Measurements from ENCODE around the gene TLCD2.
"Not testable (repeated sequence)": the region's sequence is repeated elsewhere in the genome, so short reads cannot be mapped to it uniquely, and the experiment has no call there.

Gene TLCD2

GRCh38 chr17:1684378-1685189, 25.6 kb downstream of the TLCD2 start, which contains the start of gene PRPF8:
TSS of gene PRPF8 (minus strand) at chr17:1684867. CDS start at chr17:1684571, 296 bp downstream.
- DNase-seq (ENCODE audit: low read depth in 1 of 2, low spot score in 1 of 2): peak; percentile 96
- in situ Hi-C loops (cut with HindIII; ENCODE audit: low pct_unique_long_range_greater_than_20kb, low sequenced_read_pairs): no loop called here
- TF ChIP-seq JUND (IDR thresholded peaks at IDR 0.05; ENCODE audit: low read depth): no peak

- in situ Hi-C loops (cut with HindIII; ENCODE audit: low pct_unique_long_range_greater_than_20kb, low sequenced_read_pairs): no loop called here
- DNase-seq (ENCODE audit: low read depth in 1 of 2, low spot score in 1 of 2): no peak
- no peak for TF ChIP-seq JUND (IDR thresholded peaks at IDR 0.05; ENCODE audit: low read depth)
These were observed 26.7 kb downstream of the TLCD2 start for GRCh38 chr17:1683459-1683858.

GRCh38 chr17:1676401-1676800, 33.8 kb downstream of the TLCD2 start:
- in situ Hi-C loops (cut with HindIII; ENCODE audit: low pct_unique_long_range_greater_than_20kb, low sequenced_read_pairs): no loop called here
- TF ChIP-seq JUND (IDR thresholded peaks at IDR 0.05; ENCODE audit: low read depth): no peak
- no peak for DNase-seq (ENCODE audit: low read depth in 1 of 2, low spot score in 1 of 2)

- TF ChIP-seq JUND (IDR thresholded peaks at IDR 0.05; ENCODE audit: low read depth): no peak
- no peak for DNase-seq (ENCODE audit: low read depth in 1 of 2, low spot score in 1 of 2)
- in situ Hi-C loops (cut with HindIII; ENCODE audit: low pct_unique_long_range_greater_than_20kb, low sequenced_read_pairs): no loop called here
These were observed 37.0 kb downstream of the TLCD2 start for GRCh38 chr17:1673041-1673785.

- in situ Hi-C loops (cut with HindIII; ENCODE audit: low pct_unique_long_range_greater_than_20kb, low sequenced_read_pairs); DNase-seq (ENCODE audit: low read depth in 1 of 2, low spot score in 1 of 2): not testable (repeated sequence)
These were observed 46.2 kb downstream of the TLCD2 start for GRCh38 chr17:1663934-1664333.

- no peak for TF ChIP-seq JUND (IDR thresholded peaks at IDR 0.05; ENCODE audit: low read depth)
- in situ Hi-C loops (cut with HindIII; ENCODE audit: low pct_unique_long_range_greater_than_20kb, low sequenced_read_pairs): no loop called here
- DNase-seq (ENCODE audit: low read depth in 1 of 2, low spot score in 1 of 2): no peak
These were observed 49.1 kb downstream of the TLCD2 start for GRCh38 chr17:1661045-1661444.

- in situ Hi-C loops (cut with HindIII; ENCODE audit: low pct_unique_long_range_greater_than_20kb, low sequenced_read_pairs): no loop called here
- DNase-seq (ENCODE audit: low read depth in 1 of 2, low spot score in 1 of 2): no peak
- TF ChIP-seq JUND (IDR thresholded peaks at IDR 0.05; ENCODE audit: low read depth): no peak
These were observed 52.1 kb downstream of the TLCD2 start for GRCh38 chr17:1658100-1658499.

GRCh38 chr17:1653735-1654134, 56.4 kb downstream of the TLCD2 start:
- in situ Hi-C loops (cut with HindIII; ENCODE audit: low pct_unique_long_range_greater_than_20kb, low sequenced_read_pairs): no loop called here
- no peak for TF ChIP-seq JUND (IDR thresholded peaks at IDR 0.05; ENCODE audit: low read depth)
- DNase-seq (ENCODE audit: low read depth in 1 of 2, low spot score in 1 of 2): no peak

- DNase-seq (ENCODE audit: low read depth in 1 of 2, low spot score in 1 of 2); in situ Hi-C loops (cut with HindIII; ENCODE audit: low pct_unique_long_range_greater_than_20kb, low sequenced_read_pairs): not testable (repeated sequence)
These were observed 57.4 kb downstream of the TLCD2 start for GRCh38 chr17:1652794-1653193.

All from T47D (cell line).